Stomach (tissue), 9 donors: Measurements from ENCODE around the gene WDR17. TPM values are rescaled to one million over a fixed set of nuclear protein-coding genes. Genes with fewer than 3 reads are reported as not detected.

Experiments used
- DNase-seq, 2 donors: peaks; one replicate each; pipeline versions ENCODE4 v3.0.0 to v3.0.0-alpha.2; 2013 to 2019
- H3K27ac ChIP-seq, 5 donors: fragments of 200-600 bp in 4 of 5; sonication (generic) in 4 of 5; one replicate each; pipeline ENCODE4 v1.5.1; 2013 to 2019; ENCODE audit warnings: mild to moderate bottlenecking in 1 of 5, moderate library complexity in 1 of 5
- H3K27me3 ChIP-seq, 3 donors: fragments of 200-600 bp; sonication (generic); one replicate each; pipeline ENCODE4 v1.5.1; 2017 to 2019; ENCODE audit warnings: mixed run types in 1 of 3
- H3K36me3 ChIP-seq, 4 donors: fragments of 200-600 bp; sonication (generic); 1 replicate in 3 of 4; 2 replicates in 1 of 4; pipeline ENCODE4 v1.5.1; 2016 to 2019
- H3K4me1 ChIP-seq, 4 donors: fragments of 200-600 bp; sonication (generic); one replicate each; pipeline ENCODE4 v1.5.1; 2016 to 2019
- H3K4me3 ChIP-seq, 4 donors: fragments of 200-600 bp; sonication (generic) in 3 of 4; one replicate each; pipeline ENCODE4 v1.5.1; 2016 to 2019; ENCODE audit warnings: mild to moderate bottlenecking in 1 of 4
- H3K9me3 ChIP-seq, 4 donors: fragments of 200-600 bp; sonication (generic); one replicate each; pipeline ENCODE4 v1.5.1; 2016 to 2019
- EP300 ChIP-seq: sonication (generic); formaldehyde crosslinking; IDR thresholded peaks from one replicate; pipeline ENCODE4 v1.6.1; 2017; ENCODE audit warnings: antibody characterized with exemption
- POLR2A ChIP-seq, 4 donors: fragments of 450-650 bp; IDR thresholded peaks; one replicate each; pipeline ENCODE4 v1.6.1; 2016; ENCODE audit warnings: antibody characterized with exemption in 4 of 4, control low read depth in 2 of 4, mild to moderate bottlenecking in 1 of 4, moderate library complexity in 1 of 4
- POLR2AphosphoS5 ChIP-seq, 3 donors: sonication (generic); formaldehyde crosslinking; IDR thresholded peaks; one replicate each; pipeline ENCODE4 v1.6.1; 2016; ENCODE audit warnings: antibody characterized with exemption in 3 of 3
- whole genome bisulfite sequencing, 5 donors: extraction: QIAGEN DNeasy Blood & Tissue Kit in 3 of 5; methylation state at CpG; one replicate each; pipeline versions ENCODE4 v1.1.5 to v1.1.7; 2013 to 2018; 5-methylcytosine and 5-hydroxymethylcytosine counted together
- intact Hi-C: fragments of 100-400 bp; cut with DNase I; formaldehyde crosslinking; loops from one replicate; pipeline ENCODE4 v1.15.1; 2023; ENCODE audit warnings: low total_unique reads
- polyA plus RNA-seq, 3 donors: library from polyadenylated mRNA; stranded (reverse); fragments of 200-250 nt; gene quantifications; one replicate each; pipeline ENCODE4 v1.2.3, GENCODE V29; 2013
- total RNA-seq, 5 donors: library from RNA; depleted of rRNA; stranded (reverse); fragments of >200 nt; gene quantifications; one replicate each; pipeline versions ENCODE4 v1.1.0 to v1.2.3, GENCODE V29; 2014 to 2016
- TF ChIP-seq, protein P1 (sequence below), 7 experiments: fragments of 450-650 bp in 4 of 7; fragments of 200-600 bp in 3 of 7; sonication (generic) in 3 of 7; IDR thresholded peaks; one replicate each; pipeline ENCODE4 v1.5.1; 2016 to 2019; ENCODE audit warnings: antibody characterized with exemption in 7 of 7, control low read depth in 2 of 7, mild to moderate bottlenecking in 1 of 7
- donor health status: healthy with polysubstance abuse.
- donor health status: Bipolar disorder and iron deficiency.
- donor health status: healthy.

The WDR17 gene
- total and polyA plus RNA-seq, 8 donors, result 0.31 to 6.6 (median 1.8) TPM; not detected in 1

DNA sequence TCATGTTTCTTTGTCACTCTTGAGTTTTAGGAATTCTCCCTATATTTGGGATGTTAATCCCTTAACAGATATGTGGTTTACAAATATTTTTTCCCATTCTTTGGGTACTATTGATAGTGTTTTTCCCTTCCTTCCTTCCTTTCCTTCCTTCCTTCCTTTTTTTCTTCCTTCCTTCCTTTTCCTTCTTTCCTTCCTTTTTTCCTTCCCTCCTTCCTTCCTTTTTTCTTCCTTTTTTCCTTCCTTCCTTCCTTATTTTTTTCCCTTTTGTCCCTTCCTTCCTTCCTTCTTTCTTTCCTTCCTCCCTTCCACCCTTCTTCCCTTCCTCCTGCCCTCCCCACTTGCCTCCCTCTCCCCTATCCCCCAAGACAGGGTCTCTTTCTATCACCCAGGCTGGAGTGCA is 42.1 kb downstream of the WDR17 start:
- Histone ChIP-seq H3K36me3 (no peaks in the 10 kb centered on the region), H3K4me3 (no peak overlapping the region), H3K27ac (no peak overlapping the region), H3K9me3 (no peaks in the 10 kb centered on the region), H3K4me1 (no peaks in the 10 kb centered on the region), H3K27me3 (no peaks in the 10 kb centered on the region)
- intact Hi-C loops, result no loop called here
- DNase-seq, result no peak
- TF ChIP-seq EP300, result no peak
- TF ChIP-seq POLR2A (IDR thresholded peaks at IDR 0.05), result no peak
- TF ChIP-seq, protein P1, sequence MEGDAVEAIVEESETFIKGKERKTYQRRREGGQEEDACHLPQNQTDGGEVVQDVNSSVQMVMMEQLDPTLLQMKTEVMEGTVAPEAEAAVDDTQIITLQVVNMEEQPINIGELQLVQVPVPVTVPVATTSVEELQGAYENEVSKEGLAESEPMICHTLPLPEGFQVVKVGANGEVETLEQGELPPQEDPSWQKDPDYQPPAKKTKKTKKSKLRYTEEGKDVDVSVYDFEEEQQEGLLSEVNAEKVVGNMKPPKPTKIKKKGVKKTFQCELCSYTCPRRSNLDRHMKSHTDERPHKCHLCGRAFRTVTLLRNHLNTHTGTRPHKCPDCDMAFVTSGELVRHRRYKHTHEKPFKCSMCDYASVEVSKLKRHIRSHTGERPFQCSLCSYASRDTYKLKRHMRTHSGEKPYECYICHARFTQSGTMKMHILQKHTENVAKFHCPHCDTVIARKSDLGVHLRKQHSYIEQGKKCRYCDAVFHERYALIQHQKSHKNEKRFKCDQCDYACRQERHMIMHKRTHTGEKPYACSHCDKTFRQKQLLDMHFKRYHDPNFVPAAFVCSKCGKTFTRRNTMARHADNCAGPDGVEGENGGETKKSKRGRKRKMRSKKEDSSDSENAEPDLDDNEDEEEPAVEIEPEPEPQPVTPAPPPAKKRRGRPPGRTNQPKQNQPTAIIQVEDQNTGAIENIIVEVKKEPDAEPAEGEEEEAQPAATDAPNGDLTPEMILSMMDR (IDR thresholded peaks at IDR 0.05), result no peak
- no peak for TF ChIP-seq POLR2AphosphoS5 (IDR thresholded peaks at IDR 0.05)

- Histone ChIP-seq H3K27me3 (no peaks in the 10 kb centered on the region), H3K36me3 (no peaks in the 10 kb centered on the region), H3K27ac (no peak overlapping the region), H3K4me1 (no peaks in the 10 kb centered on the region), H3K9me3 (no peaks in the 10 kb centered on the region), H3K4me3 (no peak overlapping the region)
- peak; percentile 26 to 28 for DNase-seq
- WGBS, 5 donors, result 58 to 70% (median 69%) methylated on average over 4 of the region's 4 CpGs
- intact Hi-C loops, result no loop called here
- no peak for TF ChIP-seq POLR2A (IDR thresholded peaks at IDR 0.05)
- TF ChIP-seq, protein P1 (IDR thresholded peaks at IDR 0.05), result peak in 3 of 7 experiments; percentile 16 to 41 (median 41)
- no peak for TF ChIP-seq POLR2AphosphoS5 (IDR thresholded peaks at IDR 0.05)
- no peak for TF ChIP-seq EP300
Observed at GRCh38 chr4:176123710-176124407, 58.2 kb downstream of the WDR17 start.

DNA sequence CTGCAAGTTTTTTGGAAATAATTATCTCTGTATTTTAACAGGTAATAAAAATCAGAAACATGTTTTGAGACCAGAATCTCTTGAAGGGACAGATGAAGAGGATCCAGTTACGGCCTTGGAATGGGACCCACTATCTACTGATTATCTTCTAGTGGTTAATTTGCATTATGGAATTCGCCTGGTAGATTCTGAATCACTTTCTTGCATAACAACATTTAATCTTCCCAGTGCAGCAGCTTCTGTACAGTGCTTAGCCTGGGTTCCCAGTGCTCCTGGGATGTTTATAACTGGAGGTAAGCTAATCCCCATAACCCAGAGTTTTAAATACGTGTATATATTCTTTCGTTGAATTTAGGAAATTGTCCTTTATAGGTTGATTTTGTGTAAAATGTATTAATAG is 59.4 kb downstream of the WDR17 start:
- WGBS, 5 donors, result 79 to 85% (median 85%) methylated on average over 4 of the region's 4 CpGs
- TF ChIP-seq EP300 (no peak), POLR2AphosphoS5 (IDR thresholded peaks at IDR 0.05) (no peak), POLR2A (IDR thresholded peaks at IDR 0.05) (no peak)
- TF ChIP-seq, protein P1 (IDR thresholded peaks at IDR 0.05), result no peak

DNA sequence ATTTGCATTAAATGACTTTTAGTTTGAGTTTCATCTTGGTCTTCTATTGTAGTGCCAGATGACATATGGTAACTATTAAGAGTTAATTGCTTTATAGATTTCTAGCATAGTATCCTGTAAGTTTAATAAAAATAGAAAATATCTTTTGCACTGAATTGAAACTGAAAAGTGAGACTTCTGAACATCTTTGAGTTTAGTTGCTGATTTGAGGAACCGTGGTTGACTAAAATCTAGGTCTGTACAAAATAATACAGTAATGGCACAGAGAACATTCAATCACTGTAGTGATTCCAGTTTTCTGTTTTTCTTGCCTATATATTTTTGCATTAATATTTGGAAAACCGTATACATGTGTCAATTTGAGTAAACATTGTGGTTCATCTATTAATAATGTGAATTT is 69.0 kb downstream of the WDR17 start:
- Histone ChIP-seq H3K36me3 (no peaks in the 10 kb centered on the region), H3K27me3 (no peaks in the 10 kb centered on the region), H3K4me3 (no peak overlapping the region), H3K27ac (no peak overlapping the region), H3K9me3 (no peaks in the 10 kb centered on the region), H3K4me1 (no peaks in the 10 kb centered on the region)
- intact Hi-C loops, result no loop called here
- WGBS, 5 donors, result 70 to 76% (median 73%) methylated on average over 2 of the region's 2 CpGs
- no peak for DNase-seq
- TF ChIP-seq POLR2AphosphoS5 (IDR thresholded peaks at IDR 0.05) (no peak), POLR2A (IDR thresholded peaks at IDR 0.05) (no peak), EP300 (no peak)
- TF ChIP-seq, protein P1 (IDR thresholded peaks at IDR 0.05), result no peak

More for the DNA sequence above, 59.4 kb downstream of the WDR17 start:
- H3K4me1 ChIP-seq, result no peaks in the 10 kb centered on the region
- intact Hi-C loops, result no loop called here
- DNase-seq, result no peak
- H3K27me3 ChIP-seq, result no peaks in the 10 kb centered on the region
- H3K36me3 ChIP-seq, result no peaks in the 10 kb centered on the region
- no peak overlapping the region for H3K27ac ChIP-seq
- no peak overlapping the region for H3K4me3 ChIP-seq
- no peaks in the 10 kb centered on the region for H3K9me3 ChIP-seq
